ENCODE measurements around the gene NAV2. TPM values are rescaled to one million over a fixed set of nuclear protein-coding genes. Genes with fewer than 3 reads are reported as not detected.

Gene NAV2
- total RNA-seq, 1 experiment from 2014 or later = 46.3 TPM

DNA sequence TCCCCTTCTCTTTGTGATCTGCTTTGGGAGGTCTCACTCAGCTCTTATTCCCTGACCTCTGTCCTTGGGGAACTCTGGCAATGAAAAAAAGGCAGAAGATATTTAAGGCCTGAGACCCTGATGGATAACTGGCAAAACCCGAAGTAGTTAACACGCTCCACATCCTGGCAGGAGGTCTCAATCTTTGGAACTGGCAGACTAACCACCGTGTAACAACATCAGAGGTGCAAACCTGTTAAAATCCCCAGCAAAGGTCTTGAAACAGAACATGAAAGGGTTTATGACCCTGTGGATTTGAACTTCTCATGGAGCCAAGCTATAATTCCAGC lies 287.3 kb downstream of the NAV2 start:
- H3K36me3 Mint-ChIP-seq (ENCODE audit: insufficient read depth in 1 of 3, low read depth in 3 of 3) = peaks cover 0 to 20% (median 2%) of the 10 kb centered on the region in 3 experiments; a peak in 5 of 7 replicates
- no peak overlapping the region for H2BK15ac ChIP-seq (ENCODE audit: low read depth, low read length)
- no peak overlapping the region for H2AFZ ChIP-seq (ENCODE audit: low read length)
- no peaks in the 10 kb centered on the region; the same call in 1 of the 2 replicates for H3K27me3 ChIP-seq (ENCODE audit: insufficient read depth, low read length)
- H3K79me1 ChIP-seq (ENCODE audit: insufficient read depth, low read depth, low read length, poor library complexity, severe bottlenecking) = no peaks in the 10 kb centered on the region
- no peaks in the 10 kb centered on the region for H3K9me3 ChIP-seq (ENCODE audit: control insufficient read depth, low read depth, low read length)
- TF ChIP-seq, protein P1, sequence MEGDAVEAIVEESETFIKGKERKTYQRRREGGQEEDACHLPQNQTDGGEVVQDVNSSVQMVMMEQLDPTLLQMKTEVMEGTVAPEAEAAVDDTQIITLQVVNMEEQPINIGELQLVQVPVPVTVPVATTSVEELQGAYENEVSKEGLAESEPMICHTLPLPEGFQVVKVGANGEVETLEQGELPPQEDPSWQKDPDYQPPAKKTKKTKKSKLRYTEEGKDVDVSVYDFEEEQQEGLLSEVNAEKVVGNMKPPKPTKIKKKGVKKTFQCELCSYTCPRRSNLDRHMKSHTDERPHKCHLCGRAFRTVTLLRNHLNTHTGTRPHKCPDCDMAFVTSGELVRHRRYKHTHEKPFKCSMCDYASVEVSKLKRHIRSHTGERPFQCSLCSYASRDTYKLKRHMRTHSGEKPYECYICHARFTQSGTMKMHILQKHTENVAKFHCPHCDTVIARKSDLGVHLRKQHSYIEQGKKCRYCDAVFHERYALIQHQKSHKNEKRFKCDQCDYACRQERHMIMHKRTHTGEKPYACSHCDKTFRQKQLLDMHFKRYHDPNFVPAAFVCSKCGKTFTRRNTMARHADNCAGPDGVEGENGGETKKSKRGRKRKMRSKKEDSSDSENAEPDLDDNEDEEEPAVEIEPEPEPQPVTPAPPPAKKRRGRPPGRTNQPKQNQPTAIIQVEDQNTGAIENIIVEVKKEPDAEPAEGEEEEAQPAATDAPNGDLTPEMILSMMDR (conservative IDR thresholded peaks at IDR 0.05) = no peak
- no peak overlapping the region for H3K27ac ChIP-seq (ENCODE audit: insufficient read length, low read depth, low read length)
- no peak overlapping the region for H2BK5ac ChIP-seq (ENCODE audit: insufficient read length, low read length)
- peaks cover 95% of the 10 kb centered on the region for H3K27me3 Mint-ChIP-seq (ENCODE audit: low read depth)
- DNase-seq = no peak
- H3K18ac ChIP-seq (ENCODE audit: insufficient read length, low read depth, low read length) = no peak overlapping the region
- H3K4me1 Mint-ChIP-seq = peaks cover 57 to 70% of the 10 kb centered on the region in 2 experiments
- peaks cover 15% of the 10 kb centered on the region for H3K4me1 ChIP-seq (ENCODE audit: insufficient read depth, low read length)
- H4K91ac ChIP-seq (ENCODE audit: insufficient read length, low read depth, low read length) = no peak overlapping the region
- no peaks in the 10 kb centered on the region for H3K79me2 ChIP-seq (ENCODE audit: insufficient read depth, low read length)
- H3K4me2 ChIP-seq (ENCODE audit: insufficient read depth, insufficient read length, low read length) = no peak overlapping the region
- H2BK120ac ChIP-seq (ENCODE audit: low read depth, low read length, poor library complexity, severe bottlenecking) = no peak overlapping the region
- no peaks in the 10 kb centered on the region for H4K20me1 ChIP-seq (ENCODE audit: control insufficient read depth, insufficient read depth, insufficient read length)
- no peak overlapping the region for H4K5ac ChIP-seq (ENCODE audit: insufficient read length, low read depth, low read length)
- H3K23ac ChIP-seq (ENCODE audit: insufficient read length, low read depth, low read length) = no peak overlapping the region
- no peaks in the 10 kb centered on the region for H3K23me2 ChIP-seq (ENCODE audit: insufficient read length, low read depth, low read length, poor library complexity, severe bottlenecking)
- no peak overlapping the region for H3K4ac ChIP-seq (ENCODE audit: low read depth, low read length)
- no CpG with 5 or more reads among the region's 3 CpGs for WGBS (ENCODE audit: extremely low coverage, insufficient read length, low lambda C conversion rate)
- H4K8ac ChIP-seq (replicated peaks; ENCODE audit: insufficient read length, low read depth, low read length) = no peak overlapping the region
- H3K27ac Mint-ChIP-seq = peak overlapping the region; percentile 63 to 95 (median 84); a peak in 6 of 7 replicates
- H3K4me3 Mint-ChIP-seq = peak overlapping the region; percentile 1 to 69; a peak in 3 of 5 replicates
- no peak overlapping the region for H2AK5ac ChIP-seq (ENCODE audit: insufficient read length, low read length)
- no peak overlapping the region for H3K14ac ChIP-seq (ENCODE audit: insufficient read depth, low read length)
- H3T11ph ChIP-seq (ENCODE audit: low read length) = no peak overlapping the region
- H2BK20ac ChIP-seq (ENCODE audit: low read depth, low read length, poor library complexity, severe bottlenecking) = no peak overlapping the region
- no peak overlapping the region for H2BK12ac ChIP-seq (ENCODE audit: insufficient read length, low read depth, low read length)
- no peak overlapping the region for H3K9ac ChIP-seq (ENCODE audit: extremely low read depth, insufficient read length, low read length)
- no peaks in the 10 kb centered on the region; a peak in 1 of 5 replicates for H3K9me3 Mint-ChIP-seq
- H3K56ac ChIP-seq (ENCODE audit: insufficient read length, low read depth, low read length) = no peak overlapping the region
